ES-I3 (cell line): ENCODE data around the gene NR4A3.
"Not testable (repeated sequence)": the region's sequence is repeated elsewhere in the genome, so short reads cannot be mapped to it uniquely, and the experiment has no call there.

ENCODE experiments used
- H3K36me3 ChIP-seq: 2 replicates; pipeline ENCODE4 v1.6.1; 2013; ENCODE audit warnings: mild to moderate bottlenecking, low read length, control low read depth, moderate library complexity; ENCODE audit not compliant: insufficient read depth
- H3K4me1 ChIP-seq: 2 replicates; pipeline ENCODE4 v1.6.1; 2013; ENCODE audit warnings: mild to moderate bottlenecking, control low read depth, low read length; ENCODE audit not compliant: insufficient read depth
- H3K9ac ChIP-seq: 2 replicates; pipeline ENCODE4 v1.6.1; 2013; ENCODE audit warnings: low read depth, mild to moderate bottlenecking, low read length, moderate library complexity
- H3K9me3 ChIP-seq: 2 replicates; pipeline ENCODE4 v1.6.1; 2013; ENCODE audit warnings: mild to moderate bottlenecking, low read length, moderate library complexity; ENCODE audit not compliant: control insufficient read depth, insufficient read depth

NR4A3 gene

GRCh38 chr9:99834474-99834873 lies 12.8 kb downstream of the NR4A3 start:
- Histone ChIP-seq H3K9ac (no peak overlapping the region), H3K9me3 (no peaks in the 10 kb centered on the region), H3K4me1 (peaks cover 6% of the 10 kb centered on the region), H3K36me3 (no peaks in the 10 kb centered on the region)

- H3K9ac ChIP-seq: no peak overlapping the region
- no peaks in the 10 kb centered on the region for H3K36me3 ChIP-seq
- H3K9me3 ChIP-seq: no peaks in the 10 kb centered on the region
- H3K4me1 ChIP-seq: no peaks in the 10 kb centered on the region
Measured at GRCh38 chr9:99835142-99835541, 13.5 kb downstream of the NR4A3 start.

- no peaks in the 10 kb centered on the region for H3K9me3 ChIP-seq
- H3K9ac ChIP-seq: no peak overlapping the region
- no peaks in the 10 kb centered on the region for H3K36me3 ChIP-seq
- no peaks in the 10 kb centered on the region for H3K4me1 ChIP-seq
Measured at GRCh38 chr9:99835581-99835980, 13.9 kb downstream of the NR4A3 start.

GRCh38 chr9:99840072-99840471 lies 18.4 kb downstream of the NR4A3 start:
- no peak overlapping the region for H3K9ac ChIP-seq
- H3K4me1 ChIP-seq: no peaks in the 10 kb centered on the region
- no peaks in the 10 kb centered on the region for H3K9me3 ChIP-seq
- H3K36me3 ChIP-seq: no peaks in the 10 kb centered on the region

GRCh38 chr9:99845063-99845462 lies 23.4 kb downstream of the NR4A3 start:
- Histone ChIP-seq H3K36me3 (no peaks in the 10 kb centered on the region), H3K9ac (no peak overlapping the region)

GRCh38 chr9:99848447-99848846 lies 26.8 kb downstream of the NR4A3 start:
- no peaks in the 10 kb centered on the region for H3K9me3 ChIP-seq
- no peaks in the 10 kb centered on the region for H3K36me3 ChIP-seq
- no peak overlapping the region for H3K9ac ChIP-seq
- H3K4me1 ChIP-seq: no peaks in the 10 kb centered on the region

More at GRCh38 chr9:99845063-99845462, 23.4 kb downstream of the NR4A3 start:
- H3K4me1 ChIP-seq: no peaks in the 10 kb centered on the region
- no peaks in the 10 kb centered on the region for H3K9me3 ChIP-seq

GRCh38 chr9:99850736-99851499 lies 29.2 kb downstream of the NR4A3 start:
- Histone ChIP-seq H3K4me1 (no peaks in the 10 kb centered on the region), H3K9ac (no peak overlapping the region), H3K9me3 (no peaks in the 10 kb centered on the region), H3K36me3 (no peaks in the 10 kb centered on the region)

- Histone ChIP-seq H3K4me1 (no peaks in the 10 kb centered on the region), H3K9me3 (no peaks in the 10 kb centered on the region), H3K9ac (no peak overlapping the region), H3K36me3 (no peaks in the 10 kb centered on the region)
Measured at GRCh38 chr9:99851500-99851822, 29.8 kb downstream of the NR4A3 start.

GRCh38 chr9:99852617-99853016 lies 30.9 kb downstream of the NR4A3 start:
- Histone ChIP-seq H3K9me3 (no peaks in the 10 kb centered on the region), H3K36me3 (no peaks in the 10 kb centered on the region), H3K9ac (no peak overlapping the region), H3K4me1 (no peaks in the 10 kb centered on the region)

- Histone ChIP-seq H3K36me3 (no peaks in the 10 kb centered on the region), H3K4me1 (peaks cover 10% of the 10 kb centered on the region), H3K9me3 (no peaks in the 10 kb centered on the region), H3K9ac (no peak overlapping the region)
Measured at GRCh38 chr9:99855467-99856176, 33.9 kb downstream of the NR4A3 start.

GRCh38 chr9:99857576-99857975 lies 35.9 kb downstream of the NR4A3 start:
- not testable (repeated sequence) for H3K36me3 ChIP-seq, H3K9ac ChIP-seq, H3K9me3 ChIP-seq
- H3K4me1 ChIP-seq: peaks cover 10% of the 10 kb centered on the region

GRCh38 chr9:99858087-99858486 lies 36.4 kb downstream of the NR4A3 start:
- no peaks in the 10 kb centered on the region for H3K9me3 ChIP-seq
- peaks cover 12% of the 10 kb centered on the region for H3K4me1 ChIP-seq
- no peaks in the 10 kb centered on the region for H3K36me3 ChIP-seq
- no peak overlapping the region for H3K9ac ChIP-seq

GRCh38 chr9:99859243-99859980 lies 37.7 kb downstream of the NR4A3 start:
- H3K9me3 ChIP-seq: no peaks in the 10 kb centered on the region
- H3K4me1 ChIP-seq: peaks cover 16% of the 10 kb centered on the region
- H3K9ac ChIP-seq: no peak overlapping the region; the same call in 1 of the 2 replicates
- H3K36me3 ChIP-seq: no peaks in the 10 kb centered on the region

GRCh38 chr9:99860266-99860665 lies 38.6 kb downstream of the NR4A3 start:
- no peak overlapping the region for H3K9ac ChIP-seq
- H3K9me3 ChIP-seq: no peaks in the 10 kb centered on the region
- no peaks in the 10 kb centered on the region for H3K36me3 ChIP-seq
- H3K4me1 ChIP-seq: peaks cover 16% of the 10 kb centered on the region

- Histone ChIP-seq H3K4me1 (peaks cover 14% of the 10 kb centered on the region), H3K9ac (no peak overlapping the region), H3K36me3 (no peaks in the 10 kb centered on the region), H3K9me3 (no peaks in the 10 kb centered on the region)
Measured at GRCh38 chr9:99863955-99864354, 42.3 kb downstream of the NR4A3 start.
